OCI-LY3 (cell line): ENCODE measurements around the gene ZSCAN30.

Experiments
- H2AFZ ChIP-seq: fragments of 200-600, 300-600 bp; shearing (Covaris generic); 2 replicates; pipeline ENCODE4 v1.6.0; 2014; ENCODE audit warnings: antibody characterized with exemption, low read depth, low read length
- H3K27ac ChIP-seq: fragments of 200-600, 300-600 bp; sonication (generic); 2 replicates; pipeline ENCODE4 v1.5.1; 2014; ENCODE audit warnings: mild to moderate bottlenecking, low read length, moderate library complexity, mixed read lengths
- H3K27me3 ChIP-seq: fragments of 200-600, 300-600 bp; sonication (generic); 2 replicates; pipeline ENCODE4 v1.6.1; 2014; ENCODE audit warnings: low read depth, low read length, mixed read lengths
- H3K36me3 ChIP-seq: fragments of 200-600, 300-600 bp; sonication (generic); replicated peaks from 2 replicates; pipeline ENCODE3; 2014; ENCODE audit warnings: low read depth, low read length, mixed read lengths
- H3K4me1 ChIP-seq: fragments of 300-600, 200-600 bp; sonication (generic); 2 replicates; pipeline ENCODE4 v1.6.1; 2014; ENCODE audit warnings: low read length, mixed read lengths
- H3K4me2 ChIP-seq: fragments of 200-600, 300-600 bp; sonication (generic); 2 replicates; pipeline ENCODE4 v1.6.1; 2014; ENCODE audit warnings: low read length, mixed read lengths
- H3K4me3 ChIP-seq: fragments of 300-600, 200-600 bp; sonication (generic); 2 replicates; pipeline ENCODE4 v1.5.1; 2014; ENCODE audit warnings: antibody characterized with exemption, mild to moderate bottlenecking, low read length, moderate library complexity
- H3K79me2 ChIP-seq: fragments of 300-600, 200-600 bp; shearing (Covaris generic); 2 replicates; pipeline ENCODE4 v1.6.1; 2014; ENCODE audit warnings: mild to moderate bottlenecking, low read length, mixed read lengths
- H3K9ac ChIP-seq: fragments of 300-600, 200-600 bp; shearing (Covaris generic); 2 replicates; pipeline ENCODE4 v1.6.0; 2014; ENCODE audit warnings: mild to moderate bottlenecking, low read length, moderate library complexity
- H3K9me3 ChIP-seq: fragments of 200-600, 300-600 bp; shearing (Covaris generic); 2 replicates; pipeline ENCODE4 v1.6.1; 2014; ENCODE audit warnings: low read length, mixed read lengths; ENCODE audit not compliant: insufficient read depth
- H4K20me1 ChIP-seq: fragments of 200-600, 300-600 bp; sonication (generic); 2 replicates; pipeline ENCODE4 v1.6.1; 2016; ENCODE audit warnings: low read length, mixed read lengths; ENCODE audit not compliant: insufficient read depth
- CTCF ChIP-seq: fragments of 200-600, 300-600 bp; sonication (generic); IDR thresholded peaks from 2 replicates; pipeline ENCODE4 v1.5.1; 2014; ENCODE audit warnings: antibody characterized with exemption, low read length, low read depth
- EZH2phosphoT487 ChIP-seq: fragments of 200-600 bp; shearing (Covaris generic); IDR thresholded peaks from 2 replicates; pipeline ENCODE4 v1.6.1; 2018; ENCODE audit warnings: antibody characterized with exemption, mixed run types, low read depth

The ZSCAN30 gene

DNA sequence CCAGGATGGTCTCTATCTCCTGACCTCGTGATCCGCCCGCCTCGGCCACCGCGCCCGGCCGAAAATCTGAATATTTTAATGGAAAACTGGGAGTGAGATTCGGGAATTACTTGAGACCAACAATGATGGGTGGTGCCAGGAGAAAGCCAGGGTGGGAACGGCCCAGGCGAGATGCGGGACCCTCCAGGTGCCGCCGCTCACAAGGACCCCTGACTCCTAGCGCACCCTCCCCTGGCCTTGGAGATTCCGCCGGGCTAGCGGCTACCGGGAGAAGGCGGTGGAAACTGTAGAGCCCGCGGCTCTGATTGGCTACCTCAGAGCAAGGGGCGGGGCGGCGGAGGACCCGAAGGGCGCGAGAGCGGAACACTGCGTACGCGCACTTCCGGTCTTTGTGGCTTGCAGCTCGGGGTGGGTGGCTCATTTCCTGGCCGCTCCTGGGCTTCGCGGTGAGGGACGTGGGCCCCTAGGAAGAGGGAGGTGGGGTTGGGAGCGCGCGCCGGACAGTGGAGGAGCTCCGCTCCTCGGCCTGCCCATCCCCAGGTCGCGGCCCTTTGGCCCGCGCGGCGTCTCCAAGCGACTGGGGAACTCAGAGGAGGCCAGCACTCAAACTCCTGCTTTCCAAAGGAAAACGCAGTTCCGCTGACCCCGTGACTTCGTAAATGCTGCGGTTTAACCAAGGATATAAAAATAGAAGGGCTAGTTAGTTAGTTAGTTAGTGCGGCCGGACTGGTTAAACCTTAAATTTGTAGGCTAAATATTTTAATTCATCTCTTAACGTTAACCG, 49.2 kb downstream of the ZSCAN30 start, which contains the start of gene ZNF397:
Gene ZNF397 (plus strand): TSS at position 371 of the 784 bp plus-strand sequence. CDS start 1,437 bp downstream, outside the sequence.
- H3K4me3 ChIP-seq = peak within 1 kb of the TSS; percentile 82
- peaks cover 45% of the 10 kb centered on the region for H3K36me3 ChIP-seq
- H3K79me2 ChIP-seq = peaks cover 24% of the 10 kb centered on the region
- H3K27ac ChIP-seq = peak within 1 kb of the TSS; percentile 75
- peak within 1 kb of the TSS; percentile 89 for H3K9ac ChIP-seq
- no peaks in the 10 kb centered on the region for H4K20me1 ChIP-seq
- peak within 1 kb of the TSS; percentile 24; the same call in 1 of the 2 replicates for H2AFZ ChIP-seq
- H3K4me2 ChIP-seq = peak within 1 kb of the TSS; percentile 69
- H3K27me3 ChIP-seq = no peaks in the 10 kb centered on the region
- peaks cover 39% of the 10 kb centered on the region for H3K9me3 ChIP-seq
- TF ChIP-seq CTCF = no peak
- no peak for TF ChIP-seq EZH2phosphoT487
- peaks cover 8% of the 10 kb centered on the region for H3K4me1 ChIP-seq

GRCh38 chr18:35239314-35239713, 50.7 kb downstream of the ZSCAN30 start:
- H3K36me3 ChIP-seq = peaks cover 30% of the 10 kb centered on the region
- H4K20me1 ChIP-seq = no peaks in the 10 kb centered on the region
- H3K9ac ChIP-seq = no peak overlapping the region
- no peak for TF ChIP-seq CTCF
- no peak for TF ChIP-seq EZH2phosphoT487
- peaks cover 25% of the 10 kb centered on the region for H3K9me3 ChIP-seq
- no peak overlapping the region for H3K4me3 ChIP-seq
- H3K79me2 ChIP-seq = peaks cover 24% of the 10 kb centered on the region
- no peak overlapping the region for H3K4me2 ChIP-seq
- no peak overlapping the region for H3K27ac ChIP-seq
- no peaks in the 10 kb centered on the region for H3K27me3 ChIP-seq
- peaks cover 8% of the 10 kb centered on the region for H3K4me1 ChIP-seq
- no peak overlapping the region for H2AFZ ChIP-seq

GRCh38 chr18:35236571-35237363, 53.3 kb downstream of the ZSCAN30 start:
- H3K9me3 ChIP-seq = no peaks in the 10 kb centered on the region
- H3K36me3 ChIP-seq = peaks cover 4% of the 10 kb centered on the region
- H3K27ac ChIP-seq = no peak overlapping the region
- H3K27me3 ChIP-seq = no peaks in the 10 kb centered on the region
- H3K9ac ChIP-seq = no peak overlapping the region
- TF ChIP-seq EZH2phosphoT487 = no peak
- no peak for TF ChIP-seq CTCF
- peaks cover 7% of the 10 kb centered on the region for H3K4me1 ChIP-seq
- H3K4me3 ChIP-seq = no peak overlapping the region
- H4K20me1 ChIP-seq = no peaks in the 10 kb centered on the region
- H2AFZ ChIP-seq = no peak overlapping the region
- H3K79me2 ChIP-seq = peaks cover 9% of the 10 kb centered on the region
- H3K4me2 ChIP-seq = no peak overlapping the region

DNA sequence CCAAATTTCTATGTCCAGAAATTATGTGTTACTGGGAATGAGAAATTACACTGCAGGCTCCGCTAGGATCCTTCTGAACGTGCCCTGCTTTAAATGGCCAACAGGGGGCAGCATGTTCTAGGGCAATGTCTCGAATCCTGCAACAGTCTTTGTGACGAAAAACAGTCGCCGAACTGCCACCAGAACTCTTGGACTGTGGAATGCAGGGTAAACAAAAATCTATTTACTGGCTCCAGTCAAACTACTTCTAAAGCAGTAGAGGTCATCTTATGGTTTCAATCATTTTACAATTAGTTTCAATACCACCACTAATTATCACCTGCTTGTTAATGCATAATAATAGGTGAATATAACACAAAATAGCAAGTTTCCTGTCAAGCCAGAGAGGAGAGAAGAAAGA, 59.0 kb downstream of the ZSCAN30 start:
- H3K36me3 ChIP-seq = no peaks in the 10 kb centered on the region
- peak overlapping the region; percentile 79 for H3K4me2 ChIP-seq
- peak overlapping the region; percentile 63 for H3K9ac ChIP-seq
- H3K4me3 ChIP-seq = peak overlapping the region; percentile 72
- H3K27me3 ChIP-seq = no peaks in the 10 kb centered on the region
- TF ChIP-seq EZH2phosphoT487 = no peak
- peak; percentile 78 for TF ChIP-seq CTCF
- no peak overlapping the region for H3K27ac ChIP-seq
- no peaks in the 10 kb centered on the region for H4K20me1 ChIP-seq
- no peaks in the 10 kb centered on the region for H3K79me2 ChIP-seq
- no peaks in the 10 kb centered on the region for H3K9me3 ChIP-seq
- peak overlapping the region; percentile 91 for H2AFZ ChIP-seq
- no peaks in the 10 kb centered on the region for H3K4me1 ChIP-seq
